ENCODE measurements around the gene ANGPTL3. TPM values are rescaled to one million over a fixed set of nuclear protein-coding genes. Genes with fewer than 3 reads are reported as not detected.

ANGPTL3 gene
- total and polyA plus RNA-seq, 10 of the 15 experiments (the other 5 are each of a cell fraction or from before 2014, with no cell fraction given): 0.05 to 0.15 (median 0.07) TPM; not detected in 7

- TF ChIP-seq BCLAF1 (IDR thresholded peaks at IDR 0.05) (no peak), MEF2B (IDR thresholded peaks at IDR 0.05; ENCODE audit: partially characterized antibody, poor library complexity, severe bottlenecking) (no peak), SIX5 (IDR thresholded peaks at IDR 0.05; ENCODE audit: low read depth, low read length, severe bottlenecking) (no peak), SIN3A (IDR thresholded peaks at IDR 0.05; ENCODE audit: low read depth, low read length) (no peak), SREBF2 (IDR thresholded peaks at IDR 0.05; ENCODE audit: low read length) (no peak), E2F4 (IDR thresholded peaks at IDR 0.05; ENCODE audit: low read depth, low read length) (no peak)
Measured at GRCh38 chr1:62613890-62614289, 16.6 kb downstream of the ANGPTL3 start (continued).

DNA sequence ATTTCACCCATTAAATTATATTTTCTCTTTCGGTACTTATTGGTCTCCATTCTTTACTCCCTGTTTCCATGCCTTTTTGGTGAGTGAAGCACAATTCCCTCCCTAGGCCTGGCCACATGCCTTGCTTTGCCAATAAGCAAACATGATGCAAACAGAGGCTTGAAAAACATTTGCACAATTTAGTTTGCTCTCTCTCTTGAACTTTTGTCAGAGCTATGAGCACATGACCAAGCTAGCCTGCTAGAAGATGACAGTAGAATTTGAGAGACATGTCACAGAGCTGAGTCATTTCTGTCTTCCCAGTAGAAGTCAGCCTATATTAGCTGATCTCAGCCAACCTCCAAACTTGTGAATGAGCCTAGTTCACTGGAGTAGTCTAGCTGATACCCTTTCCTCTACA, 24.6 kb downstream of the ANGPTL3 start:
- FAIRE-seq (peak; percentile 95), DNase-seq (ENCODE audit: low read depth, low spot score) (peak; percentile 60), ATAC-seq (peak; percentile 94)
- WGBS (ENCODE audit: insufficient coverage, insufficient replicate concordance, low lambda C conversion rate, missing lambda C conversion rate): 100% methylated on average over 1 of the region's 1 CpG
- 0 out of 4 replicates have a peak, but pooled peaks cover 0 to 3% of the 10 kb centered on the region in 2 experiments for H3K36me3 ChIP-seq (ENCODE audit: control insufficient read depth in 2 of 2, insufficient read depth in 2 of 2, low read length in 1 of 2)
- H3K4me2 ChIP-seq (ENCODE audit: control insufficient read depth, insufficient read depth): 0 out of 2 replicates have a peak overlapping the region, but pooled peaks have one; percentile 4
- in situ Hi-C loops (cut with MboI) (no loop called here), intact Hi-C loops (cut with micrococcal nuclease; ENCODE audit: unreplicated experiment) (loop anchor here (5.0 kb wide), 1 partner anchor 185 kb away; the partner anchor contains the start of gene USP1)
- POLR2A ChIA-PET: interaction anchor here (0.6 to 2.5 kb wide), 5 partner anchors 8 to 265 kb away, joined by 3 to 10 read pairs (median 5); partner anchors contain the start of gene DOCK7
- H3K9me3 ChIP-seq (replicated peaks; ENCODE audit: control insufficient read depth, insufficient read depth, low read length): no peaks in the 10 kb centered on the region; the same call in 2 of the 3 replicates
- H4K20me1 ChIP-seq (ENCODE audit: control insufficient read depth, insufficient read depth): no peaks in the 10 kb centered on the region
- no TSS peak for BruUV-seq (replicated peaks)
- H3K9ac ChIP-seq (ENCODE audit: control insufficient read depth, insufficient read depth, low read length): no peak overlapping the region
- no peaks in the 10 kb centered on the region for H3K79me2 ChIP-seq (ENCODE audit: control insufficient read depth, insufficient read depth, low read length)
- H3K27me3 ChIP-seq (replicated peaks in 1 of 2; ENCODE audit: control insufficient read depth in 2 of 2, insufficient read depth in 2 of 2, low read length in 1 of 2): no peaks in the 10 kb centered on the region
- no peak overlapping the region for H3K27ac ChIP-seq (ENCODE audit: control insufficient read depth, insufficient read depth)
- no peak overlapping the region; the same call in 1 of the 2 replicates for H2AFZ ChIP-seq (ENCODE audit: control insufficient read depth, low read depth, low read length)
- SMC1A ChIA-PET (ENCODE audit: uncharacterized antibody, unreplicated experiment): interaction anchor here (0.7 to 5.5 kb wide), 11 partner anchors 8 to 181 kb away, joined by 3 to 50 read pairs (median 5); no protein-coding TSS in a partner anchor
- H3K4me3 ChIP-seq: no peak overlapping the region
- no peaks in the 10 kb centered on the region; the same call in 1 of the 2 replicates for H3K4me1 ChIP-seq (ENCODE audit: control insufficient read depth, insufficient read depth, low read length)
- CTCF ChIA-PET: interaction anchor here (1.1 to 4.4 kb wide), 8 partner anchors 8 to 126 kb away, joined by 3 to 27 read pairs (median 4); no protein-coding TSS in a partner anchor
- RAD21 ChIA-PET (ENCODE audit: unreplicated experiment): interaction anchor here (0.6 to 2.9 kb wide), 10 partner anchors 8 to 181 kb away, joined by 3 to 22 read pairs (median 4); no protein-coding TSS in a partner anchor
- TF ChIP-seq, protein P1, sequence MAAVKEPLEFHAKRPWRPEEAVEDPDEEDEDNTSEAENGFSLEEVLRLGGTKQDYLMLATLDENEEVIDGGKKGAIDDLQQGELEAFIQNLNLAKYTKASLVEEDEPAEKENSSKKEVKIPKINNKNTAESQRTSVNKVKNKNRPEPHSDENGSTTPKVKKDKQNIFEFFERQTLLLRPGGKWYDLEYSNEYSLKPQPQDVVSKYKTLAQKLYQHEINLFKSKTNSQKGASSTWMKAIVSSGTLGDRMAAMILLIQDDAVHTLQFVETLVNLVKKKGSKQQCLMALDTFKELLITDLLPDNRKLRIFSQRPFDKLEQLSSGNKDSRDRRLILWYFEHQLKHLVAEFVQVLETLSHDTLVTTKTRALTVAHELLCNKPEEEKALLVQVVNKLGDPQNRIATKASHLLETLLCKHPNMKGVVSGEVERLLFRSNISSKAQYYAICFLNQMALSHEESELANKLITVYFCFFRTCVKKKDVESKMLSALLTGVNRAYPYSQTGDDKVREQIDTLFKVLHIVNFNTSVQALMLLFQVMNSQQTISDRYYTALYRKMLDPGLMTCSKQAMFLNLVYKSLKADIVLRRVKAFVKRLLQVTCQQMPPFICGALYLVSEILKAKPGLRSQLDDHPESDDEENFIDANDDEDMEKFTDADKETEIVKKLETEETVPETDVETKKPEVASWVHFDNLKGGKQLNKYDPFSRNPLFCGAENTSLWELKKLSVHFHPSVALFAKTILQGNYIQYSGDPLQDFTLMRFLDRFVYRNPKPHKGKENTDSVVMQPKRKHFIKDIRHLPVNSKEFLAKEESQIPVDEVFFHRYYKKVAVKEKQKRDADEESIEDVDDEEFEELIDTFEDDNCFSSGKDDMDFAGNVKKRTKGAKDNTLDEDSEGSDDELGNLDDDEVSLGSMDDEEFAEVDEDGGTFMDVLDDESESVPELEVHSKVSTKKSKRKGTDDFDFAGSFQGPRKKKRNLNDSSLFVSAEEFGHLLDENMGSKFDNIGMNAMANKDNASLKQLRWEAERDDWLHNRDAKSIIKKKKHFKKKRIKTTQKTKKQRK (IDR thresholded peaks at IDR 0.05; ENCODE audit: low read depth, low read length): no peak
- TF ChIP-seq TCF7 (IDR thresholded peaks at IDR 0.05; ENCODE audit: borderline replicate concordance): no peak
- no peak for TF ChIP-seq SREBF1 (IDR thresholded peaks at IDR 0.05; ENCODE audit: low read length)
- TF ChIP-seq LARP7 (IDR thresholded peaks at IDR 0.05): no peak
- TF ChIP-seq, protein P2, sequence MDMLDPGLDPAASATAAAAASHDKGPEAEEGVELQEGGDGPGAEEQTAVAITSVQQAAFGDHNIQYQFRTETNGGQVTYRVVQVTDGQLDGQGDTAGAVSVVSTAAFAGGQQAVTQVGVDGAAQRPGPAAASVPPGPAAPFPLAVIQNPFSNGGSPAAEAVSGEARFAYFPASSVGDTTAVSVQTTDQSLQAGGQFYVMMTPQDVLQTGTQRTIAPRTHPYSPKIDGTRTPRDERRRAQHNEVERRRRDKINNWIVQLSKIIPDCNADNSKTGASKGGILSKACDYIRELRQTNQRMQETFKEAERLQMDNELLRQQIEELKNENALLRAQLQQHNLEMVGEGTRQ (IDR thresholded peaks at IDR 0.05; ENCODE audit: borderline replicate concordance, low read depth, low read length): peak; percentile 61; the same call in 1 of the 2 replicates
- peak; percentile 91 for TF ChIP-seq RAD51 (IDR thresholded peaks at IDR 0.05)
- TF ChIP-seq JUND (IDR thresholded peaks at IDR 0.05; ENCODE audit: low read depth, low read length): peak; percentile 92
- no peak for TF ChIP-seq ESRRA (IDR thresholded peaks at IDR 0.05; ENCODE audit: low read length)

Measured in GM12878 (cell line).